SK-N-SH treated with all-trans-retinoic acid at 6 μM for 48 hours (cell line): Measurements from ENCODE around the gene DOCK7.

Experiments used
- ATAC-seq: fragments of 200-7000 bp; cut with Tn5 transposase; 3 replicates; pipeline ENCODE4 v1.9.1; 2020; ENCODE audit warnings: mild to moderate bottlenecking, moderate library complexity
- ARNTL ChIP-seq: fragments of 450-650 bp; formaldehyde crosslinking; IDR thresholded peaks from 2 replicates; pipeline ENCODE4 v1.5.0; 2020; ENCODE audit warnings: low read depth, mild to moderate bottlenecking, moderate library complexity, borderline replicate concordance
- BACH2 ChIP-seq: fragments of 250-450 bp; sonication (Bioruptor Pico); IDR thresholded peaks from 2 replicates; pipeline ENCODE4 v1.9.0; 2021; ENCODE audit warnings: mild to moderate bottlenecking, borderline replicate concordance
- CREB5 ChIP-seq: fragments of 250-450 bp; sonication (Bioruptor Pico); IDR thresholded peaks from 2 replicates; pipeline ENCODE4 v1.5.1; 2020; ENCODE audit warnings: low read depth, mild to moderate bottlenecking, moderate library complexity
- CSDC2 ChIP-seq: fragments of 250-450 bp; sonication (Bioruptor Pico); IDR thresholded peaks from 2 replicates; pipeline ENCODE4 v1.5.0; 2020; ENCODE audit warnings: mild to moderate bottlenecking, moderate library complexity
- CSRNP3 ChIP-seq: fragments of 250-450 bp; sonication (Bioruptor Pico); IDR thresholded peaks from 2 replicates; pipeline ENCODE4 v1.5.1; 2021; ENCODE audit warnings: mild to moderate bottlenecking, moderate library complexity
- ESRRG ChIP-seq: fragments of 250-450 bp; sonication (Bioruptor Pico); IDR thresholded peaks from 2 replicates; pipeline ENCODE4 v1.6.1; 2021; ENCODE audit warnings: mild to moderate bottlenecking
- GLIS3 ChIP-seq: fragments of 250-450 bp; sonication (Bioruptor Pico); IDR thresholded peaks from 2 replicates; pipeline ENCODE4 v1.5.0; 2020; ENCODE audit warnings: mild to moderate bottlenecking, moderate library complexity
- ISL1 ChIP-seq: fragments of 250-450 bp; sonication (Bioruptor Pico); IDR thresholded peaks from 2 replicates; pipeline ENCODE4 v2.1.2; 2022; ENCODE audit warnings: mild to moderate bottlenecking, moderate library complexity
- OSR1 ChIP-seq: fragments of 250-450 bp; sonication (Bioruptor Pico); IDR thresholded peaks from 2 replicates; pipeline ENCODE4 v1.8.0; 2022; ENCODE audit warnings: moderate library complexity, mild to moderate bottlenecking, inconsistent platforms
- PATZ1 ChIP-seq: fragments of 250-450 bp; sonication (Bioruptor Pico); IDR thresholded peaks from 2 replicates; pipeline ENCODE4 v1.8.0; 2020; ENCODE audit warnings: mild to moderate bottlenecking, moderate library complexity, borderline replicate concordance
- PPARA ChIP-seq: fragments of 250-450 bp; sonication (Bioruptor Pico); IDR thresholded peaks from 2 replicates; pipeline ENCODE4 v1.5.0; 2020; ENCODE audit warnings: mild to moderate bottlenecking, borderline replicate concordance
- RARB ChIP-seq: fragments of 250-450 bp; sonication (Bioruptor Pico); IDR thresholded peaks from 2 replicates; pipeline ENCODE4 v1.8.0; 2021; ENCODE audit warnings: mild to moderate bottlenecking, moderate library complexity
- TCF4 ChIP-seq: fragments of 250-450 bp; sonication (Bioruptor Pico); IDR thresholded peaks from 2 replicates; pipeline ENCODE4 v1.8.0; 2021; ENCODE audit warnings: mild to moderate bottlenecking, moderate library complexity, borderline replicate concordance
- TOX ChIP-seq: fragments of 250-450 bp; sonication (Bioruptor Pico); IDR thresholded peaks from 2 replicates; pipeline ENCODE4 v1.8.0; 2021; ENCODE audit warnings: mild to moderate bottlenecking, moderate library complexity, borderline replicate concordance
- ZC3H10 ChIP-seq: fragments of 250-450 bp; sonication (Bioruptor Pico); IDR thresholded peaks from 2 replicates; pipeline ENCODE4 v1.5.1; 2021; ENCODE audit warnings: mild to moderate bottlenecking, moderate library complexity
- ZFP3 ChIP-seq: fragments of 250-450 bp; sonication (Bioruptor Pico); IDR thresholded peaks from 2 replicates; pipeline ENCODE4 v1.5.0; 2020; ENCODE audit warnings: mild to moderate bottlenecking, moderate library complexity
- ZFP30 ChIP-seq: fragments of 450-650 bp; formaldehyde crosslinking; IDR thresholded peaks from 2 replicates; pipeline ENCODE4 v1.5.0; 2022; ENCODE audit warnings: mild to moderate bottlenecking, moderate library complexity
- ZNF565 ChIP-seq: fragments of 450-650 bp; formaldehyde crosslinking; conservative IDR thresholded peaks from 2 replicates; pipeline ENCODE4 v1.5.0; 2020; ENCODE audit warnings: low read depth, mild to moderate bottlenecking, moderate library complexity
- ZNF70 ChIP-seq: fragments of 450-650 bp; formaldehyde crosslinking; IDR thresholded peaks from 2 replicates; pipeline ENCODE4 v1.5.0; 2020; ENCODE audit warnings: mild to moderate bottlenecking, moderate library complexity
- ZNF8 ChIP-seq: fragments of 450-650 bp; formaldehyde crosslinking; IDR thresholded peaks from 2 replicates; pipeline ENCODE4 v1.5.0; 2020; ENCODE audit warnings: mild to moderate bottlenecking, moderate library complexity
- TF ChIP-seq, protein P1 (sequence below): fragments of 250-450 bp; sonication (Bioruptor Pico); IDR thresholded peaks from 2 replicates; pipeline ENCODE4 v1.8.0; 2021; ENCODE audit warnings: low read depth, mild to moderate bottlenecking, moderate library complexity, borderline replicate concordance
- TF ChIP-seq, protein P2 (sequence below): fragments of 250-450 bp; sonication (Bioruptor Pico); IDR thresholded peaks from 2 replicates; pipeline ENCODE4 v1.5.0; 2020; ENCODE audit warnings: mild to moderate bottlenecking, moderate library complexity

DOCK7 gene

GRCh38 chr1:62439652-62440371 lies 248.4 kb downstream of the DOCK7 start:
- ATAC-seq, result no peak
- TF ChIP-seq ESRRG (CRISPR knock-in tag) (no peak), ZFP30 (CRISPR knock-in tag) (no peak), ZNF70 (CRISPR knock-in tag) (no peak), OSR1 (no peak), ZC3H10 (CRISPR knock-in tag) (no peak), RARB (CRISPR knock-in tag) (no peak), CSRNP3 (no peak), GLIS3 (no peak), ISL1 (CRISPR knock-in tag) (no peak), TCF4 (no peak), TOX (no peak)
- TF ChIP-seq, protein P1, sequence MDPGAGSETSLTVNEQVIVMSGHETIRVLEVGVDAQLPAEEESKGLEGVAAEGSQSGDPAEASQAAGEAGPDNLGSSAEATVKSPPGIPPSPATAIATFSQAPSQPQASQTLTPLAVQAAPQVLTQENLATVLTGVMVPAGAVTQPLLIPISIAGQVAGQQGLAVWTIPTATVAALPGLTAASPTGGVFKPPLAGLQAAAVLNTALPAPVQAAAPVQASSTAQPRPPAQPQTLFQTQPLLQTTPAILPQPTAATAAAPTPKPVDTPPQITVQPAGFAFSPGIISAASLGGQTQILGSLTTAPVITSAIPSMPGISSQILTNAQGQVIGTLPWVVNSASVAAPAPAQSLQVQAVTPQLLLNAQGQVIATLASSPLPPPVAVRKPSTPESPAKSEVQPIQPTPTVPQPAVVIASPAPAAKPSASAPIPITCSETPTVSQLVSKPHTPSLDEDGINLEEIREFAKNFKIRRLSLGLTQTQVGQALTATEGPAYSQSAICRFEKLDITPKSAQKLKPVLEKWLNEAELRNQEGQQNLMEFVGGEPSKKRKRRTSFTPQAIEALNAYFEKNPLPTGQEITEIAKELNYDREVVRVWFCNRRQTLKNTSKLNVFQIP, result no peak

GRCh38 chr1:62438163-62438562 lies 250.0 kb downstream of the DOCK7 start:
- no peak for ATAC-seq
- TF ChIP-seq ZNF565 (CRISPR knock-in tag) (no peak), BACH2 (CRISPR knock-in tag) (no peak), ESRRG (CRISPR knock-in tag) (no peak), ZNF8 (CRISPR knock-in tag) (no peak), ZFP3 (no peak), PPARA (CRISPR knock-in tag) (no peak), ARNTL (CRISPR knock-in tag) (no peak), ZNF70 (CRISPR knock-in tag) (no peak), CSRNP3 (no peak), CREB5 (CRISPR knock-in tag) (no peak), PATZ1 (CRISPR knock-in tag) (no peak), OSR1 (no peak), CSDC2 (CRISPR knock-in tag) (no peak)
- TF ChIP-seq, protein P1, result no peak
- TF ChIP-seq, protein P2, sequence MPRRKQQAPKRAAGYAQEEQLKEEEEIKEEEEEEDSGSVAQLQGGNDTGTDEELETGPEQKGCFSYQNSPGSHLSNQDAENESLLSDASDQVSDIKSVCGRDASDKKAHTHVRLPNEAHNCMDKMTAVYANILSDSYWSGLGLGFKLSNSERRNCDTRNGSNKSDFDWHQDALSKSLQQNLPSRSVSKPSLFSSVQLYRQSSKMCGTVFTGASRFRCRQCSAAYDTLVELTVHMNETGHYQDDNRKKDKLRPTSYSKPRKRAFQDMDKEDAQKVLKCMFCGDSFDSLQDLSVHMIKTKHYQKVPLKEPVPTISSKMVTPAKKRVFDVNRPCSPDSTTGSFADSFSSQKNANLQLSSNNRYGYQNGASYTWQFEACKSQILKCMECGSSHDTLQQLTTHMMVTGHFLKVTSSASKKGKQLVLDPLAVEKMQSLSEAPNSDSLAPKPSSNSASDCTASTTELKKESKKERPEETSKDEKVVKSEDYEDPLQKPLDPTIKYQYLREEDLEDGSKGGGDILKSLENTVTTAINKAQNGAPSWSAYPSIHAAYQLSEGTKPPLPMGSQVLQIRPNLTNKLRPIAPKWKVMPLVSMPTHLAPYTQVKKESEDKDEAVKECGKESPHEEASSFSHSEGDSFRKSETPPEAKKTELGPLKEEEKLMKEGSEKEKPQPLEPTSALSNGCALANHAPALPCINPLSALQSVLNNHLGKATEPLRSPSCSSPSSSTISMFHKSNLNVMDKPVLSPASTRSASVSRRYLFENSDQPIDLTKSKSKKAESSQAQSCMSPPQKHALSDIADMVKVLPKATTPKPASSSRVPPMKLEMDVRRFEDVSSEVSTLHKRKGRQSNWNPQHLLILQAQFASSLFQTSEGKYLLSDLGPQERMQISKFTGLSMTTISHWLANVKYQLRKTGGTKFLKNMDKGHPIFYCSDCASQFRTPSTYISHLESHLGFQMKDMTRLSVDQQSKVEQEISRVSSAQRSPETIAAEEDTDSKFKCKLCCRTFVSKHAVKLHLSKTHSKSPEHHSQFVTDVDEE, result no peak
